HG02885 (cell line): Measurements from ENCODE around the gene ACER3.
A peak's percentile ranks its signal among the peaks of the same experiment; 100 is the strongest.
"Not testable (repeated sequence)": the region's sequence is repeated elsewhere in the genome, so short reads cannot be mapped to it uniquely, and the experiment has no call there.

ENCODE experiments used
- ATAC-seq: cut with Tn5 transposase; IDR thresholded peaks from one replicate; pipeline ENCODE4 v1.9.1; 2021; ENCODE audit warnings: mild to moderate bottlenecking; ENCODE audit not compliant: unreplicated experiment, poor library complexity

ACER3 gene

DNA sequence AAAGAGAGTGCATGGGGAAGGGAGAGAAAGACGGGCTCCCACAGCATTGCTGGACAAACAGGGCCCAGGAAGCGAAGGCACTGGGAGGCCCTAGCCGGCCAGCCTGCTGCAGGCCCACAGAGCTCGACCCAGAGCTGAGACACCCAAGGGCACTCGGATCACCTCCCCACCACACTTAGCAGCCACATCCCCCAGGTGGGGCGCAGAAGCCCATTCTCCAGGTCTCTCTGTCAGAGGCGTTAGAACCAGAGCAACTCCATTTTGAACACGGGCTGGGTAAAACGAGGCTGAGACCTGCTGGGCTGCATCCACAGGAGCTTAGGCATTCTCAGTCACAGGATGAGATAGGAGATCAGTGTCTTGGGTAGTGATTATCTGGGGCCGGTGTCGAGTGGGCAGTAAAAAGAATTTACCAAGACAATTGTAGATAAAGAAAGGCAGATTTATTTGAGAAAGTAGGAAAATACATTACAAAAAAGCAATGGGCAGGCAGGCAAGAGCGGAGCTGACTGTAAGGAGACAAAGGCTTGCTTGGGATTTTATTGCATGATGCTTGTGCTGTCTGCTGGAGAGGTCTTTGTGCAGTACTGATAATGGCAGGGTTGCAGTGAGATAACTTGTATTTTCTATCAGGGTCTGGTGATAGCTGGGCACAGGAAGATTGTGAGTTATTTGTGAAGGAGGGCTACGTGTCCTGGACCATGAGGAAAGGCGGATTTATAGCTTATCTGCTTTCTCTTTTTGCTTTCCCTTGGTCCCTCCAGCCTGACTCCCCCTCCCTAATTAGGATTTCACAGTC lies 192.7 kb downstream of the ACER3 start:
- ATAC-seq = no peak

GRCh38 chr11:77054084-77054483 lies 193.4 kb downstream of the ACER3 start:
- no peak for ATAC-seq

DNA sequence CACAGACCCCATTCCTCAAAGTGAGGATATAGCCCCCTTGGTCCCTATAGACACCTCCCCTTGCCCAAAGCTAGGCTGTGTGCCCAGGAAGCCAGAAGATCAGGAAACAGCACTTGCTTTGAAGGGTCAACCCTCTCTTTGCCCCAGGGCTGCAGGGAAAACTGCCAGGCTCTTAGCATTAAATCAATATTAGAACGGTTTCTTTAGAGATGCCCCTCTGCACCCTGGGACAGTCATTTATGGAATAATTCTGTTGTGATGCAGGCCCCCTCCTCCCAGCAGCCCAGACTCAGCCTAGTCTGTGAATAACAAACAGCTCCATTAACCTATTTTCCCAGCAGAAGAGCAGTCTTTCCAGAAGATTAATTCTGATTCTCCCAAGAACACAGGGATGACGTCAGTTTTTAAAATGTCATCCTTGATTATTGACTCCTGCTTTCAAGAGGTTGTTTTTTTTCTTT lies 194.4 kb downstream of the ACER3 start:
- ATAC-seq = no peak

DNA sequence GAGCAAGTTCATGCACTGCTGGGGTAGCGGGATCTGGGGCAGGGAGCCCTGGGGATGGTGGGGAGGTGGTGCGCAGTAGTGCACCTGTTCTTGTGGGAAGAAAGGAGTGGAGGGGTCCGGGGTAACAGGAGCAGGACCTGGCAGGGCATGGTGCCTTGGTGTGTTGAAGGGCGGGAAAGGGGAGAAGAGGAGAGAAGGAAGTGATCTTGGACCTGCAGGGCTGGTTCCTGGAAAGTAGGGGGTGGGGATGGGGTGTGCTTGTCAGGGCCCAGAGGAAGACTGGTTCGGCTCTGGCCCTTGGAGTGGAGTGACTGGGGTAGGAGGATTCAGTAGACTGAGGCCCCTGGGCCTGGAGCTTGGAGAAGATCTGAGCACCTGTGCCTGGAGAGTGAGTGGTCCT lies 195.2 kb downstream of the ACER3 start:
- no peak for ATAC-seq

DNA sequence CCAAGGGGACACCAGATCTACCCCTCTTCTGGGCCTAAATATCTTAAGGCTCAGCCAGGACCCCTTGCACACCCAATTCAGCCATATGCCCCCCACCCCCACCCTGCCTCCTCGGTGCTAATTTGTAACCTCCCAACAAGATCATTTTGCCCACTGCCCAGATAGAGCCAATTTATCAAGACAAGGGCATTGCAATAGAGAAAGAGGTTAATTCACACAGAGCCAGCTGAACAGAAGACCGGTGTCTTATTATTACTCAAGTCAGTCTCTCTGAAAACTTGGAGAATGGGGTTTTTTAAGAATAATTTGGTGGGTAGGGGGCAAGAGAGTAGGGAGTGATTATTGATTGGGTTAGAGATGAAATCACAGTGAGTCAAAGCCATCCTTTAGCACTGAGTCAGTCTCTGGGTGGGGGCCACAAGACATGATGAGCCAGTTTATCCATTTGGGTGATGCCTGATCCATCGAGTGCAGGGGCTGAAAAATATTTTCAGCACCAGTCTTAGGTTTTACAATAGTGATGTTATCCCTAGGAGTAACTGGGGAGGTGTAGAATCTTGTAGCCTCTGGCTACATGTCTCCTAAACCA lies 196.2 kb downstream of the ACER3 start:
- ATAC-seq = no peak

DNA sequence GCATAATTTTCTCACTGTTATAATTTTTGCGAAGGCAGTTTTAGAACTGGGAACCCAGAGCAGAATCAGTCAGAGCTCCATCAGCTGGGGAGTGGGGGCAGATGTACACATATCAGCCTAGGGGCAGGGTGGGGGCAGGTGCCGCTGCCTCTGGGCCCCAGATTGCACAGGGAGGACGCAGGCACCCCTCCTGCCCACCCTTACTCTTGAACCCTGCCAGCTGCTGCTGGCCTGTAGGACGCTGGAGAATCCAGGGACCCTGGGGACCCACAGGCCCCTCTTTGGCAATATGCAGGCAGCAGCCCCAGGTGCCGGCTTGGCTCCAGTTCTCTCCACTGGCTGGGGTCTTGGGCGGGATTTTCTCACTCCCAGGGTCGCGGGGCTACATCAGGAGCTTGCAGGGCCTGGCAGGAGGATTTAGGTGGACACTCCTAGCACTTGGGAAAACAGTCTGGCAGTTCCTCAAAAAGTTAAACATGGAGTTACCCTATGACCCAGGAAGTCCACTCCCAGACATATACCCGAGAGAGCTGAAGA lies 197.3 kb downstream of the ACER3 start:
- no peak for ATAC-seq

DNA sequence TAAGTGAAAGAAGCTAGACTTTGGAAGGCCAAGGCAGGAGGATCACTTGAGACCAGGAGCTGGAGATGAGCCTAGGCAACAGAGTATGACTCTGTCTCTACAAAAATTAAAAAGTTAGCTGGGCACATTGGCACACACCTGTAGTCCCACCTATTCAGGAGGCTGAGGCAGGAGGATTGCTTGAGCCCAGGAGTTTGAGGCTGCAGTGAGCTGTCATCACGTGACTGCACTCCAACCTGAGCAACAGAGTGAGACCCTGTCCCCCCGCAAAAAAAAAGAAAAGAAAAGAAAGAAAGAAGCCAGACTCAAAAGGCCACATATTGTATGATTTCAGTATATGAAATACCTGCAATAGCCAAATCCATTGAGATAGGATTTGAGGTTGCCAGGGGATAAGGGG lies 198.2 kb downstream of the ACER3 start:
- ATAC-seq = no peak

DNA sequence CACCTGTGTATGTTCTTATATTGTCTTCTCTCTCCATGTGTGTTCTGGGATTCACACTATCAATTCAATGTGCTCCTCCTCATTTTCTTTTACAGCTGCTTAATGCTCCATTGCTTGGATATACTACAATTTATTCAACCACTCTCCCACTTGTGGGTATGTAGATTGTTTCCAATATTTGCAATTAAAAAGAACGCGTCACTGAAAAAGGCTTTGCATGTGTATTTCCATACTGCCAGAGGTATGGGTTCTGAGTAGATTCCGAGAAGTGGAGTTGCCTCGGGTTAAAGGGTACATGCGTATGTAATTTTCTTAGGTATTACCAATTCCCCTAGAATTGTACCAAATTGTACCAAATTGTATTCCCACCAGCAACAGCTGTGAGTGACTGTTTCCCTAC lies 199.1 kb downstream of the ACER3 start:
- no peak for ATAC-seq

- no peak for ATAC-seq
These were observed 199.5 kb downstream of the ACER3 start for GRCh38 chr11:77060234-77060633.

- not testable (repeated sequence) for ATAC-seq
These were observed 200.5 kb downstream of the ACER3 start for GRCh38 chr11:77061258-77061657.

DNA sequence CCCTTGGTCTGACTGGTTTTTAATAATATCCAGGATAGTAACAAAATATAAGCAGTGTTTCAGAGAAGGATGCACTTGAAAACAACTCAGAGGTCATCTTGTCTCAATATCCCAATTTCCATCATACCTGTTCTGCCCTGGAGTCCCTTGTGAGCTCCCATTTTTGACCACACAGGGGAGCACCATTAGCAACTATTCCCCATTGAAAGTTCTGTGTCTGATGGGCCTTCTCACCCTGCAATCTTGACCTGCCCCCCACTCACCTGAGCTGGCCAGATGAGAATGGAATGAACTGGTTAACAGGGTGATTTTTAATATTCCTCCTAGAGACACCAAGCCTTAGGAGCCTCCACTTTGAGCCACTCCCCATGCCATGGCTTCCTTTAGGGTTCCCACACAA lies 202.2 kb downstream of the ACER3 start:
- no peak for ATAC-seq

GRCh38 chr11:77063407-77063806 lies 202.7 kb downstream of the ACER3 start:
- ATAC-seq = no peak

- ATAC-seq = no peak
These were observed 203.1 kb downstream of the ACER3 start for GRCh38 chr11:77063861-77064260.

GRCh38 chr11:77064648-77065217 lies 204.0 kb downstream of the ACER3 start:
- ATAC-seq = no peak

GRCh38 chr11:77065878-77066228 lies 205.1 kb downstream of the ACER3 start:
- ATAC-seq = no peak

- peak; percentile 92 for ATAC-seq
These were observed 205.7 kb downstream of the ACER3 start, which contains the start of gene CAPN5 for GRCh38 chr11:77066229-77067042. CAPN5 (plus strand) TSS chr11:77066971; CDS start chr11:77084887, 17,916 bp downstream.

DNA sequence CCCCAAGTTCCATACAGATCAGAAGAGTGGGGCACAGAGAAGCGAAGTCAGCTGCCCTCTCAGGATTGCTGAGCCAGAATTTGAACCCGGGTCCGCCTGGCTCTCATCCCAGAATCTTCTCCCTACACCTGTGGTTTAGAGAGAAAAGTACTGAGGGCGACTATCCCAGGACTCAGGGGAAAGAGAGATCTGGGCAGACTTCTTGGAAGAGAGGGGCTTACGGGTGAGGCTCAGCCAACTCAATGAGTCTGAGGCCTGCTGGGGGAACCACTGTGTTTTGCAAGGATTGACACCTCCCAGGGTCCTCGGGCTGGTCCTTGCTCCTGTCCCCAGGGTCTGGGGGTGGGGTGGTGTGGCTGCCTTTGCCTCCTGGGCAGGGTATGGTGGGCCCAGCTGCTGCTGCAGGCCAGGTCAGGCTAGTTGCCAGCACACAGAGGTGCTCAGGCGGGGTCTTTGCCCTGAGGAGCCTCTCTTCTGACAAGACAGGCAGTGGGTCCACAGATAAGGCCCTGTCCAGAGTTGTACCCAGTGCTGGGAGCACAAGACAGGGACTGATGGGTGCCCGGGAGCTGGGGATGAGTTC lies 207.2 kb downstream of the ACER3 start:
- ATAC-seq = no peak

- no peak for ATAC-seq
These were observed 208.0 kb downstream of the ACER3 start for GRCh38 chr11:77068457-77069335.

GRCh38 chr11:77069336-77069968 lies 208.7 kb downstream of the ACER3 start:
- ATAC-seq = no peak
